ENCODE data around the gene REEP1.

The REEP1 gene

DNA sequence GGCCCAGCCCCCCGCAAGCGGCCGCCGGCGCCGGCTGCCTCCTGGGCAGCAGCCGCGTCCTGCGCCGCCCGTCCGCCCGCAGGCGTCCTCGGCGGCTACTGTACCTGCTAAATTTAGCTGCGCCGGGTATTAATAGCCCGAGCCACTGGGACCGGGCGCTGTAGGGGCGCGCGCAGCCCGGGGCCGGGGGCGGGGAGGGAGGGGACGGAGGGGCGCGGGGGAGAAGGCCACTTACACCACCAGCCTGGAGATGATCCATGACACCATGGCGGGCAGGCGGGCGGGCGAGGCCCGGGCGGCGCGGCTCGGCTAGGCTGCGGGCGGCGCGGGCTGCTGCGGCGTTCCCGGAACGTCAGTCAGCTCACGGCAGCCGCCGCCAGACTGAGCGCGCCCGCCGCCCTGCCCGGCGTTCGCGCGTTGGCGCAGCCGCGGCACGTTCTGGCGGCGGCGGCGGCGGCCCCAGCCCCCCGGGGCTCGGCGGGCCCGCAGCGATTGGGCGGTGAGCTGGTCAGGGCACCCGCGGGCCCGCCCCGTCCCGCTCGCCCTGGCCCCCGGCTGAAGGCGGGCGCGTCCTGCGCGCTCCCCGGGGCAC is at the start of gene REEP1:
Gene REEP1, minus strand, starts transcription at position 383 of the 592 bp plus-strand sequence. Its CDS starts 116 bp downstream, at position 267.
- no peak for DNase-seq (ENCODE audit: low read depth in 2 of 3, low spot score in 2 of 3)

DNA sequence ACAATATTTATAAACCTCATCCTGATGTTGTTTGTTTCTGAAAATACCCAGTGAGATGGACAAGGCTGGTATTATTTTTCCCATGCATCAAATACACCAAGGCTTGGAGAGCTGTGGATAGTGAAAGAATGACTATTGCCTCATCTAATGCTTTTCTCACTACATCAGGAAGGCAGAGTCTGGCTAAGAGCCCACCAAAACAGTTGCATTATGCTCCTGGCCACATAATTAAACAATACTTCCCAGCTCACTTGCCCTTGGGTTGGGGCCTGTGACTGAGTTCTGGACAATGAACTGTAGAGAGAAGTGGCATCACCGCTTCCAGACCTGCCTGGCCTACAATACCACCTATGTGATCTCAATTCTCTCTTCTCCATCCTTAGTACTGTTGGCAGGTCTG is 46.4 kb upstream of the REEP1 start:
- DNase-seq (ENCODE audit: low read depth in 2 of 3, low spot score in 2 of 3) = no peak

DNA sequence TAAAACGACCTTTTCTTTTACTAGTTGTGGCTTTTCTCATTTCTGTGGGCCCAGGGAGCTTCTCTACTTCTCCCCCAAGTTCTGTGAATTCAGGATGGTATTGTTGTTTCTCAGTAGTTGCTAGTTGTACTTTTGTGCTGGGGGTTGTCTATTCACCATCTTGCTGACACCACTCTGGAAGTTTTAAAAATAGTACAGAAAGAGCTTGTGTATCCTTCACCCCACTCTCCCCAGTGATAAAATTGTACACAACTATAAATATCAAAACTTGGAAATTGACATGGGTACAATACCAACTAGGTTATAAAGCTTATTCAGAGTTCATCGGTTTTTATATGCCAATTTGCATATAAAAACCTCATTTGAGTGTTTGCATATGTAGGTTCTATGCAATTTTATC is 45.3 kb upstream of the REEP1 start:
- DNase-seq (ENCODE audit: low read depth in 2 of 3, low spot score in 2 of 3) = no peak

- no peak for DNase-seq (ENCODE audit: low read depth in 2 of 3, low spot score in 2 of 3)
These were observed 44.7 kb upstream of the REEP1 start for GRCh38 chr2:86382108-86382507.

- DNase-seq (ENCODE audit: low read depth in 2 of 3, low spot score in 2 of 3) = no peak
These were observed 41.0 kb upstream of the REEP1 start for GRCh38 chr2:86378469-86378868.

DNA sequence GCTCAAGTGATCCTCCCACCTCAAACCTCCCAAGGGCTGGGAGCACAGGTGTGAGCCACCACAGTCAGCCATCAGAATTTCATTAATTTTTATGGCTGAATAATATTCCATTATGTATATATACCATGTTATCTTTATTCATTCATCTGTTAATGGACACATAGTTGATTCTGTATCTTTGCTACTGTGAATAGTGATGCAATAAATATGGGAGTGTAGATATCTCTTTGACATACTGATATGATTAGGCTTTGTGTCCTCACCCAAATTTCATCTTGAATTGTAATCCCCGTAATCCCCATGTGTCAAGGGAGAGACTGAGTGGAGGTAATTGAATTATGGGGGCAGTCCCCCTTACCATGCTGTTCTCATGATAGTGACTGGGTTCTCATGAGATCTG is 38.2 kb upstream of the REEP1 start:
- no peak for DNase-seq (ENCODE audit: low read depth in 2 of 3, low spot score in 2 of 3)

GRCh38 chr2:86372641-86373502 is 35.4 kb upstream of the REEP1 start:
- no peak for DNase-seq (ENCODE audit: low read depth in 2 of 3, low spot score in 2 of 3)

- DNase-seq (ENCODE audit: low read depth in 2 of 3, low spot score in 2 of 3) = no peak
These were observed 34.7 kb upstream of the REEP1 start for GRCh38 chr2:86372133-86372532.

DNA sequence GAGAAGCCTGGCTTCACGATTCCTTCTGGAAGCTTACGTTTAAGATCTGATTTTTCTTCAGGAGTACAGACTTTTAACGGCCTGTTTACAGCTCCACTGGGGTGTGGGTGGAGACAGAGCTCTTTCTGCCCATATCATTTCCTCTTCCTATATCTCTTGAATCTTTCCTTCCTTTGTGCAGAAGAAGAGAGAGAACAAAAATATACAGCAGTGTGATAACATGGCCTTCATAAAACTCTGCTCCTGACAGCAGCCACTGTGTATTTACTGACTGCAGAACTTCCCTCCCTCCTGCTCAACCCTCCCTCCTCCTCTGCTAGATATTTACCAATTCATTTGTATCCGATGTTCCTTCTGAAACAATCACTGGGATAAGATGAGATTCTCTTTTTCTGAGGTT is 34.1 kb upstream of the REEP1 start:
- DNase-seq (ENCODE audit: low read depth in 2 of 3, low spot score in 2 of 3) = no peak

DNA sequence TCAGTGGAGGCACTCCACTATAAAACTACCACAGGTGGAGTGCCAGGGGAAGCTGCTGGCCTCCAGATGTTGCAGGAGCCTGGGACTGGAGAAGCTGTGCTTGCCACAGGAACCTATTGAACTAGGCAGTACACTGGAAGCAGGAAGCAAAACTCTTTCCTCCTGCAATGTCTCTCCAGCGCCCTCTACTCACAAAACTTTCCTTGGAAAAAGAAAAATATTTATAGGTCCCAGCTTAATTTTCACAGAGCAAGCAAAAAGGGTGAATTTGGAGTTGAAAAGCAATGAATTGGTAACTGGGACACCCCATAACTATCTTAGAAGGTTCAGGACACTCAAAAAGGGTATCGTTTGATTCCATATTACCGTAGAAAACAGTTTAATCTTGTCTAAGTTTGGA is 33.2 kb upstream of the REEP1 start:
- DNase-seq (ENCODE audit: low read depth in 2 of 3, low spot score in 2 of 3) = no peak

- DNase-seq (ENCODE audit: low read depth in 2 of 3, low spot score in 2 of 3) = no peak
These were observed 30.9 kb upstream of the REEP1 start for GRCh38 chr2:86368161-86368824.

- no peak for DNase-seq (ENCODE audit: low read depth in 2 of 3, low spot score in 2 of 3)
These were observed 30.0 kb upstream of the REEP1 start for GRCh38 chr2:86367499-86367777.

DNA sequence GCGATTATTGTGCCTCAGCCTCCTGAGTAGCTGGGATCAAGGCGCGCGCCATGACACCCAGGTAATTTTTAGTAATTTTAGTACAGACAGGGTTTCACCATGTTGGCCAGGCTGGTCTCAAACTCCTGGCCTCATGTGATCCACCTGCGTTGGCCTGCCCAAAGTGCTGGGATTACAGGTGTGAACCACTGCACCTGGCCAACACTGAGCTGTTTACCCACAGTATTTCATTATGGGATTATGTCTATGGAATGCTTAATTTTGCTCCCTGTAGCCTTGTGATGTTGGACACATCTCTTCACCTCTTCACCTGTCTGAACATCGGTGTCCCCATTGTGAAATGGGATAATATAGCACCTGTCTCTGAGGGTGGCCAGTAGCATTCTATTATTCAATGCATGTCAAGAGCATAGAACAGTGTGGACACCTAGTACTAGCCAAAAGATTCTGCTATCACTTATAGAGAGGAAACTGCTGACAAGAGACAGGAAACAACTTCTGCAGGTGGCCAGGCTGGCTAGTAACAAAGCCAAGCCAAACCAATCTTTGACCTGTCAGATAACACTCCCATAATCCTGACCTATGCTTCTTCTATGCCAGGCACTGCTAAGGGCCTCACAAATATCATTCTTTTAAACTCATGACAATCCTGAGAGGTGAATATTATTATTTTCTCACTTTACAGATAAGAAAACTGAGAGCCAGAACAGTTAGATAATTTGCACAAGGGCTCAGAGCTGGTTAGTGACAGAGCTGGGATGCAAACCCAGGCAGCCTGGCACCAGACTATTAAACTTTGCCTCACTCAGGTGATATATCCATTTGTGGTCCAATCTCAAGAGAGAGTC is 29.4 kb upstream of the REEP1 start:
- no peak for DNase-seq (ENCODE audit: low read depth in 2 of 3, low spot score in 2 of 3)

DNA sequence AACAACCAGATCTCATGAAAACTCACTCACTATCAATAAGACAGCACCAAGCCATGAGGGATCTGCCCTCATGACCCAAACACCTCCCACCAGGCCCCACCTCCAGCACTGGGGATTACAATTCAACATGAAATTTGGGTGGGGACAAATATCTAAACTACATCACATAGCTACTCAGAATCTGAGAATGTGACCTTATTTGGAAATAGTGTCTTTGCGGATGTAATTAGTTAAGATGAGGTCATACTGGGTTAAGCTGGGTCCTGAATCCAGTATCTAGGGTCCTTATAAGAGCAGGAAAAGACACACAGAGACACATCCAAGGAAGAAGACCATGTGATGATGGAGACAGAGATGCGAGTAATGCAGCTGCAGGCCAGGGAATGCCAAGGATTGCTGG is 27.5 kb upstream of the REEP1 start:
- DNase-seq (ENCODE audit: low read depth in 2 of 3, low spot score in 2 of 3) = no peak

DNA sequence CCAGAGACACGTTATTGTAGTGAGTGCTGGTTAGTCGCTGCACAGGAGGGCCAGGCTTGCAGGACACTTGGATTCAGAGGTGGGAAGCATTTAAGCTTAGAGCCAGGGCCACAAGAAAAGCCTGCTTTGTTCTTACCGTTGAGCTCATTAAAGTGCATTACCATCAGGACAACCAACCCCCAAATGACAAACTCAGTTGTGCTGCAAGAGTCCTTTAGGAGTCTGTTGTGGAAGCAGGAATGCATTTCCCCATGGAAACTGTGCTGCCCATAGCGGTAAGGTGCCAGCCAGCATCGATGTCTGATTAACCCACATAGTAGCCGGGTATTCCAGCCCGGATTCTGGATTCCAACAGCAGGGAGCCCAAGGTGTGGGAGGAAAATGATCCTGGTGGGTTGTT is 23.4 kb upstream of the REEP1 start:
- no peak for DNase-seq (ENCODE audit: low read depth in 2 of 3, low spot score in 2 of 3)

DNA sequence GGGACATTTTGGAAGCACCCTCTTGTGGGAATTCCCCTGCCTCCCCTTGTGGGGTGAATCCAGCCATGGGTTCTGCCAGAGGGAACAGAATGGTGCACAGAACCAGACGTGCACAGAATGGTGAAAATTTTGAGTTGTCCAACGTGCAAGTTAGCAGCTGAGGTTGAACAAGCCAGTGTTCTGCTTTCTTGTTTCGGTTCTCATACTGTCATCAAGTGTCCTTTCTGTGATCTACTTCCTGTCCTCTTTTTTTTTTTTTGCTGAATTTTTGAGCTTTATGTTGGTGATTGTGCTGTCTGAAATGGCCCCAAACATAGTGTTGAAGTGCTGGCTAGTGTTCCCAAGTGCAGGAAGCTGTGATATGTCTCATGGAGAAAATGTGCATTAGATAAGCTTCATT is 21.5 kb upstream of the REEP1 start:
- no peak for DNase-seq (ENCODE audit: low read depth in 2 of 3, low spot score in 2 of 3)

- DNase-seq (ENCODE audit: low read depth in 2 of 3, low spot score in 2 of 3) = no peak
These were observed 20.1 kb upstream of the REEP1 start for GRCh38 chr2:86357392-86357963.

DNA sequence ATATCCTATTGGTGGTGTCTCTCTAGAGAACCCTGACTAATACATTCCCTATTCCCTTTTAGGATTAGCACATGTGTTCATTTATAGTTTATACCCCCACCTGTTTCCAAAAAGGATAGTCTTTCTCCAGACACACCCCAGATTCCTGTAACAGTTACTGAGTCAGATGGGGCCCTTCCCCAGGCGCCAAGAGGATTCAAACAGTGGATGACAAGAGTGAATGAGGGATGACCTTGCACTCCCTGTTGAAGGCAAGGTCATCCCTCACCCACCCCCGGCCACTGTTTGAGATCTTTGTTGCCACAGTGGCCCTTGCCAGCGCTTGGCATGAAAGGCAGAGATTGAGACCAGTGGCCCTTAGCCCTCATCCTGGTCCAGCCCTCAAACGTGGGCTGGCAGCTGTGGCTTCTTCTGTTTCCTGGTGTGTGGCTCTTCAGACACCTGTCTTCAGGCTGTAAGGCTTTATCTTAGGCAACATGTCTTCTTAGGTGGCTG is 15.3 kb upstream of the REEP1 start:
- DNase-seq (ENCODE audit: low read depth in 2 of 3, low spot score in 2 of 3) = no peak

- no peak for DNase-seq (ENCODE audit: low read depth in 2 of 3, low spot score in 2 of 3)
These were observed 14.8 kb upstream of the REEP1 start for GRCh38 chr2:86352137-86352726.

DNA sequence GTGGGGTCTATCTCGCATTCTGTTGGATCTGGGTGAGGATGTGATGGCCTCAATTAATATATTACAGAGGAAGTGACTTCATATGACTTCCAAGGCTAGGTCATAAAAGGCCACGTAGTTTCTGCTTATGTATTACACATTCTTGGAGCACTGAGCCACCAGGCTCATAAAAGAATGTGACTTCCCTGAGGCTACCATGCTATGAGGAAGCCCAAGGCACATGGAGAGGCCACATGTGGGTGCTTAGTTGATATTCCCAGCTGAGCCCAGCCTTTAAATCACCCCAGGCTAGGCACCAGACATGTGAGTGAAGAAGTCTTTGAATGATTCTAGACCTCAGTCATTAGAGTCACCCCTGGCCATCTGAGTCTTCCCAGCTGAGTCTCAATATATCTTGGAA is 13.3 kb upstream of the REEP1 start:
- no peak for DNase-seq (ENCODE audit: low read depth in 2 of 3, low spot score in 2 of 3)

DNA sequence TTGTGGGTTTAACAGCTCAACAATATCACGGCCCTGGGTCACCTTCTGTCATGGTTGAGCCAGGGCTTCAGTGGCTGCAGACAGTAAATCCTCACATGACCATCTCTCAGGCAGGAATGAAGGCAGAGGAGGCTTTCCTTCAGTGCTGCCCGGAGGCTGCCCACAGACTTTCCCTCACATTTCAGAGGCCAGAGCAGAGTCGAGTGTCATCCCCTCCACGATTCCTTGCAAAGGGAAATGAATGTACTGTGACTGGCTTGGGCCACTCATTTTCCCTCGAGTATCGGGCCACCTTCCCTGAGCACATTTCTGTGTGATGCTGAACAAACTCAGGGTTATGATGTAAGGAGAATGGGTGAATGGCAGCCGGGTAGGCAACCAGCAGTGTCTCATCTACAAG is 10.0 kb upstream of the REEP1 start:
- no peak for DNase-seq (ENCODE audit: low read depth in 2 of 3, low spot score in 2 of 3)
